MCF 10A (cell line): Measurements from ENCODE around the gene CORO2B. TPM values are rescaled to one million over a fixed set of nuclear protein-coding genes. Genes with fewer than 3 reads are reported as not detected.

Experiments
- BruUV-seq: library from RNA; stranded (reverse); fragments of 400-500 nt; replicated peaks from 2 replicates; lab custom pipeline; 2021; lab: Mats Ljungman, UMichigan
- CTCF ChIA-PET: fragments of 300-600 bp; sonication (Branson Sonifier 250); formaldehyde crosslinking; extraction: SDS; loops from one replicate; lab custom pipeline; 2021; ENCODE audit warnings: antibody characterized with exemption, inconsistent platforms; lab: Yijun Ruan, JAX
- POLR2A ChIA-PET: fragments of 300-600, 350-650 bp; sonication (Branson Sonifier 250); formaldehyde crosslinking; extraction: SDS; loops from one replicate; lab custom pipeline; 2020; ENCODE audit warnings: antibody characterized with exemption, inconsistent platforms; lab: Yijun Ruan, JAX
- DNase-seq: peaks from one replicate; pipeline ENCODE4 v3.0.0-alpha.2; 2018; ENCODE audit not compliant: unreplicated experiment
- H3K27ac Mint-ChIP-seq: one replicate; pipeline ENCODE4 v1.8.0; 2022; ENCODE audit warnings: mild to moderate bottlenecking, low read depth, mixed read lengths; ENCODE audit not compliant: unreplicated experiment
- H3K27me3 Mint-ChIP-seq: one replicate; pipeline ENCODE4 v1.8.0; 2022; ENCODE audit warnings: mixed read lengths; ENCODE audit not compliant: insufficient read depth, unreplicated experiment
- H3K36me3 Mint-ChIP-seq: one replicate; pipeline ENCODE4 v1.8.0; 2022; ENCODE audit warnings: mild to moderate bottlenecking, moderate library complexity, mixed read lengths; ENCODE audit not compliant: insufficient read depth, unreplicated experiment
- H3K4me1 Mint-ChIP-seq: one replicate; pipeline ENCODE4 v1.8.0; 2022; ENCODE audit warnings: mixed read lengths; ENCODE audit not compliant: insufficient read depth, unreplicated experiment
- H3K4me3 Mint-ChIP-seq: one replicate; pipeline ENCODE4 v1.8.0; 2022; ENCODE audit warnings: mild to moderate bottlenecking, moderate library complexity, mixed read lengths; ENCODE audit not compliant: unreplicated experiment
- H3K9me3 Mint-ChIP-seq: one replicate; pipeline ENCODE4 v1.8.0; 2022; ENCODE audit warnings: mixed read lengths; ENCODE audit not compliant: unreplicated experiment
- CTCF ChIP-seq: fragments of 200-600 bp; IDR thresholded peaks from one replicate; pipeline ENCODE4 v1.8.0; 2022; ENCODE audit warnings: antibody characterized with exemption, mild to moderate bottlenecking; ENCODE audit not compliant: unreplicated experiment
- intact Hi-C: fragments of 100-400 bp; cut with micrococcal nuclease; formaldehyde crosslinking; loops from 2 replicates; pipeline ENCODE4 v1.14.1; 2022
- total RNA-seq: library from RNA; stranded (reverse); gene quantifications from 2 replicates; pipeline ENCODE4 v1.2.3, GENCODE V29; 2022

Gene CORO2B
- total RNA-seq, 1 experiment from 2014 or later, result 0.79 TPM

GRCh38 chr15:68599153-68599545, 20.4 kb downstream of the CORO2B start:
- no peak overlapping the region for H3K4me3 Mint-ChIP-seq
- ChIA-PET POLR2A (no interaction called here), CTCF (interaction anchor here (1.1 kb wide), 1 partner anchor 52 kb away, joined by 3 read pairs; no protein-coding TSS in a partner anchor)
- no TSS peak for BruUV-seq
- TF ChIP-seq CTCF, result no peak
- no peaks in the 10 kb centered on the region for H3K9me3 Mint-ChIP-seq
- H3K4me1 Mint-ChIP-seq, result no peaks in the 10 kb centered on the region
- H3K27ac Mint-ChIP-seq, result no peak overlapping the region
- peaks cover 1% of the 10 kb centered on the region for H3K27me3 Mint-ChIP-seq
- intact Hi-C loops, result no loop called here
- no peak for DNase-seq
- H3K36me3 Mint-ChIP-seq, result no peaks in the 10 kb centered on the region

DNA sequence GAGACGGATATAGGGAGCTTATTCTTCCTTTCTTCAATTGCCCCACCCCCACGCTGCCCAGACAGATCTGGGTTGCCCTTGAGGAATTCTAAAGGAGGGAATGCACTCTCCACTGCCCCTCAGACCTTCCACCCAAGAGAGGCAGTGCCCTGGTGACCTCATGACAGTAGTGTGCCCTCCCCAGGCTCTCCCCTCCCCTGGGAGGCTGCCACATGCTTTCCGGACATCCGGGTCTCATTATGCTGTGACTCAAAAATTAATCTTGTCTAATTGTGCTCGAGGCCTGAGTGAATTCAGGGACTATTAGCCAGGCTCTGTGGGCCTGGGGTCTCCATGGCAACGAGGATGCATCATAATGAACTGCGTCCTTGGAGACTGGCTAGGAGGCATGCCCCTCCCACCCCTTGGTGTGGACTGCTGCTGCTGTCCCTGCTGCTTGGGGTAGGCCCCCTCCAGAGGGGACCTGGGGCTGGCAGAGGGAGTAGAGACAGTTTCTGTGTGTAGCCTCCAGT, 20.8 kb downstream of the CORO2B start:
- POLR2A ChIA-PET, result no interaction called here
- no peaks in the 10 kb centered on the region for H3K4me1 Mint-ChIP-seq
- no peak for TF ChIP-seq CTCF
- BruUV-seq, result no TSS peak
- H3K27me3 Mint-ChIP-seq, result no peaks in the 10 kb centered on the region
- H3K27ac Mint-ChIP-seq, result no peak overlapping the region
- no peaks in the 10 kb centered on the region for H3K9me3 Mint-ChIP-seq
- intact Hi-C loops, result no loop called here
- CTCF ChIA-PET, result interaction anchor here (1.1 kb wide), 1 partner anchor 52 kb away, joined by 3 read pairs; no protein-coding TSS in a partner anchor
- H3K4me3 Mint-ChIP-seq, result no peak overlapping the region
- H3K36me3 Mint-ChIP-seq, result no peaks in the 10 kb centered on the region
- no peak for DNase-seq

GRCh38 chr15:68601206-68602197, 22.7 kb downstream of the CORO2B start:
- ChIA-PET CTCF (no interaction called here), POLR2A (no interaction called here)
- Mint-ChIP-seq H3K4me1 (no peaks in the 10 kb centered on the region), H3K27ac (no peak overlapping the region), H3K4me3 (no peak overlapping the region), H3K36me3 (no peaks in the 10 kb centered on the region), H3K27me3 (no peaks in the 10 kb centered on the region), H3K9me3 (no peaks in the 10 kb centered on the region)
- no peak for TF ChIP-seq CTCF
- intact Hi-C loops, result no loop called here
- no TSS peak for BruUV-seq
- no peak for DNase-seq

GRCh38 chr15:68602459-68603215, 23.8 kb downstream of the CORO2B start:
- no peaks in the 10 kb centered on the region for H3K9me3 Mint-ChIP-seq
- no peaks in the 10 kb centered on the region for H3K36me3 Mint-ChIP-seq
- POLR2A ChIA-PET, result no interaction called here
- H3K27ac Mint-ChIP-seq, result no peak overlapping the region
- CTCF ChIA-PET, result no interaction called here
- no peak for TF ChIP-seq CTCF
- H3K4me1 Mint-ChIP-seq, result no peaks in the 10 kb centered on the region
- DNase-seq, result no peak
- no peak overlapping the region for H3K4me3 Mint-ChIP-seq
- BruUV-seq, result no TSS peak
- intact Hi-C loops, result no loop called here
- no peaks in the 10 kb centered on the region for H3K27me3 Mint-ChIP-seq
